NCI-H69 (cell line): Measurements from ENCODE around the gene KCNN3.

ENCODE experiments used
- DNase-seq: peaks from one replicate; lab custom pipeline; 2025; lab: John Stamatoyannopoulos, UW

The KCNN3 gene

GRCh38 chr1:154770897-154771594 is 99.0 kb downstream of the KCNN3 start:
- no peak for DNase-seq

DNA sequence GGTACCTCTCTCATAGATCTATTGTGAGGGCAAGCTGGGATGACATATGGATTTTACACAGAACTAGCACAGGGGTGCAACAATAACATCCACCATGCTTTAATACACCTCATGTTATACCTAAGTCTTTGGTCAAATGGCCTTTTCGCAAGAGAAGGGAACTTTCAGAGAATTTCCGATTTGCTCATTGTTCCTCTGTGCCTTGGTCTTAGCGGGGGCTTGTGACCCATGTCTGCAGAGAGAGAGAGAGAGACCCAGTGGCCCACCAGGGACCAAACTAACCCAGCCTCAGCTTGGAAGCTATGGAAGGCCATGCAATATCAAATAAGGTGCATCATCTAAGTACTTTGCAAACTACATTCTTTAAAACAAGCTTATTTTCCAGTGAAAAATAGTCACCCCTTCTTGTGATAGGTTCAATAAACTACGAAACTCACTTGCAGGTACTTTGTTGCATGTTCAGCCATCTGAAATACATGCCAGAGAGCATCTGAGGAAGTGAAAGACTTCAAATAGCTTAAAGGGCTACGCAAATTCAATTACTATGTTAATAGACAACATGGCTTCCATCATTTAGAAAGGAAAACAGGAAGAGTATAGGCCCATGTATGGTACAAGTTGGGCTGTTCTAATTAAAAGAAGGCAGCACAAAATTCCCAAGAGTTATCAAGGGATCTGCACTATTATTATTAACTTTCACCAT is 100.7 kb downstream of the KCNN3 start:
- no peak for DNase-seq

DNA sequence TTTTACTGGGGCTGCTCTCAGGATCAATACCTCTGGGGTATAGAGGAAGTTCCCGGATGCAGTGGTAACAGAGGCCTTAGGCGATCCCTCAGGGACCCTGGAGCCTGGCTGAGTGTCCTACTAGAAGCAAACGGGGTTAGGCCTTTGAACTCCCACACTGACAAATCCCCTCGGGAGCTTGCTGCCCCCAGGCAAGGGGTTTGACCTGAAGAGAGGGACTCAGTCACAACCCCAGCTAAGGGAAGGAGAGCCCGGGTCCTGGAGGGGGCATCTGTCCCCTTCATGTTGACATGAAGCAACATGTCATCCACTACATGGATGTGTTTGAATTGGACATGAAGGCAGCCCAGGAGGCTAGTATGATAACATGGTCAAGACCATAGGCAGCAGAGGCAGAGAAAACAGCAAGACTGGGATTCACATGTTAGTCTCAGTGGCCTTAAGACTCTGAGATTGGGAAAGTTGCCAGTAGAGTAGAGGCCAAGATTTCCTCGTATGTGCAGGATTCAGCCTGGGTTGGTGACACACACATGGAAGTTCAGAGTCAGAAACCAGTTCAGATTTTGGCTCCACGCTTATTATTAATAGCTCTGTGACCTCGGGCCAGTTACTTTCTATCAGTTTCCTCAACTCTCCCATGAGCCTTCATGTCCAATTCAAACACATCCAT is 101.5 kb downstream of the KCNN3 start:
- peak; percentile 12 for DNase-seq

DNA sequence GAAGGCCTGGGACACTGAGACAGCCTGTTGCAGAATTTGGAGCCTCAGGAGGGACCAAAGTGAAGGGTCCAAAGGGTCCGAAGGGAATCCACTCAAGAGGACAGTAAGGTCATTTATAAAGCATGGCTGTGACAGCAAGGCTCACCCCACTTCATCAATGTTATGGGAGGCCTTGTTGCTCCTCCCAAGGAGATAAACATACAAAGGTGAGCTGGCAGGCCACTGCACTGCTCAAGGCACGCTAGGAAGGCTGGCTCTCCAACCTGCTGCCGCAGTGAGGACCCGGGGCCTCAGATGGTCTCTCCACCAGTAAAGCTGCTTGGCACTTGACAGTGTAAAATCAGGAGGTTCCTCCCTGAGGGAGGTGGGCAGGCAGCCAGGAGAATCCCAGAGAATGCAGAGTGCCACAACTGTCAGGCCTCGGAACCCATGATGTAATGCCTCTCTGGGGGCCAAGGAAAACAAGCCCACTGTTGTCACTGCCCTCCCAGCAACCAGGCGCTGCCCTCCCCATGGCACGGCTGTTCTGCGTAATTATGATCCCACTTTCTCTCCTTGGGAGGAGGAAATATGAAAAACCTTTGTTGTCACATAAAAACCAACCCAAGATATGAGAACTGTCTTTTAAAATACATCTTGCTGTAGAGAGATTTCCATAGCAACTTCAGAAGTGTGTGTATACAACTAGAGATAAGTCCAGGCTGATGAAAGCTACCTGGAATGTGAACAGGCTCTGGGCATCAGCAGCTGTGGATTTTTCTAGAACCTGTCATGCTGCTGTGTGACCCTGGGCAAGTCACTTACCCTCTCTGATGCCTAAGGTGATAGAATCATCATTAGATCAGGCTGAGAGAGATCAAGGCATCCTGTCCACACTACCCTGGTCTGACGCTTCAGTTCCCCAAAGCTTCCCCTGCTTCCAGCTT is 102.5 kb downstream of the KCNN3 start:
- DNase-seq, result peak; percentile 76

DNA sequence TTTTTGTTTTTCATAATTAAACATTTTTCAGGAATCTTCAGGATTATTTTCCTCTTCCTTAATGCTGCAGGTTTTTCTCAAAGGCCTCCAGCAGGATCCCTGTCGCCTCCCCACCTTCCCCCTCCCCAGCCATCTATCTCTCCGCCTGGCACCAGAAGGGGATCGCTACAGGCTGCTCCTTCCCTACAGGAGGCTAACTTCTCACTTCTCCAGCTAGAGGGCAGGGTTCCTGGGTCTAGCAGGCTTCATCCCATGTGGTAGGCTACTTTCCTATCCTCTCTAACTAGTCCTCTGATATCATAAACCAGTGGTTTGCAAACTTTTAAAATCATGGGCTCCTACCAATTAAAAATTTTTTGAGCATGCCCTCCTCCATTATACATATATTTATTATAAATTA is 104.1 kb downstream of the KCNN3 start:
- DNase-seq, result peak; percentile 71

DNA sequence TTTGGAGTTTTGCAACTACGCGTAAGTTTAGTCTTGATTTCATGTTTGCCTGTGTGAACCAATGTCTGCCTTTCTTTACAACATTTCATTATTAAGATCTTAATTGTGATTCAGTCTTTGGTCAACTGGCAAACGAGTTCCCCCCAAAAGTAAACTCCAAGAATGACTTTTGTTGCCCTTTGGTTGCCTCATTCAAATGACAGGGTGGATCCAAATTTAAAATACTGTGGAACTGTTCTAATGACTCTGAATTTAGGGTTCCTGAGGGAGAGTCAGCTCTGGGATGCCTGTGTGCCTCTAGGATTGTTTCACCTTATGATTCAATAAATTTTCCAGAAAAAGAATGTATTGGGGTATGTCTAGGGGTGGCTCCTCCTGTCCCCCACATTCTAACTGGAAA is 105.3 kb downstream of the KCNN3 start:
- no peak for DNase-seq

- DNase-seq, result no peak
Measured at GRCh38 chr1:154764181-154764580, 105.9 kb downstream of the KCNN3 start.

GRCh38 chr1:154760469-154760933 is 109.6 kb downstream of the KCNN3 start:
- peak; percentile 87 for DNase-seq

- DNase-seq, result no peak
Measured at GRCh38 chr1:154759793-154760192, 110.3 kb downstream of the KCNN3 start.

DNA sequence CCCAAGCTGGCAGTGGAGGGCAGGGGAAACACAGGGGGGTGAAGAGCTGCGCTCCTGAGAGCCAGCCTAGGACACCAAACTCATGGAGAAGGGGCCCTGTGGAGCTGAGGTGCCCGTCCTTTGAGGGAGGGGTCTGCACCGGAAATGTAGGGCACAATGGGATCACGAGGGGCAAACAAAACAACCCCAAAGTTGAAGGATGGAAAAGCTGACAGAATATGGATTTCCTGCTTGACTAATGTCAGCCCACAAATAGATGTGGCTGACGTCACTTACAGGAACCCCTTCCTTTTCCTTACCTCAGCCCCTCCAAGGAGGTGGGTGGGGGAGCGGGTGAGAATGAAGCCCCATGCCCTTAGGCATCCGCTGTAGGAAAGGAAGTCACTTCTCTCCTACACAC is 110.9 kb downstream of the KCNN3 start:
- no peak for DNase-seq

DNA sequence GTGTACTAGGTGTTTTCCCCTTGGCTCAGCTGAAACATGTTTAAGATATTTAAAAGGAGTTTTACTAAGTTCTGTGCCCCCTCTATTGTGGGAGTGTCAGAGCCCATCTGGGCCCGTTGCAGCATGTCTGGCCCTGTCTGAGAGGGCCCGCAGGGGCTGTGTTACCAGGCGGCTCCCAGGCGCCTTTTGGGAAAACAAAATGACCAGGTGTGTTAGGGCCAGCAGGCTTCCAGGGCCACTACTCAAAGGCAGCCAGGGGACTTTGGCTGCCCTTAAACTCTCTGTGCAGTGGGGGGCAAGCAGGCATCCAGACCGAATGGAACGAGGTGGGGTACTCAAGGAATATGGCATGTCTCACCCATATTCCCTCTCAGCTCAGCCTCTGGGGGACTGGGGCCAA is 111.7 kb downstream of the KCNN3 start:
- DNase-seq, result no peak

DNA sequence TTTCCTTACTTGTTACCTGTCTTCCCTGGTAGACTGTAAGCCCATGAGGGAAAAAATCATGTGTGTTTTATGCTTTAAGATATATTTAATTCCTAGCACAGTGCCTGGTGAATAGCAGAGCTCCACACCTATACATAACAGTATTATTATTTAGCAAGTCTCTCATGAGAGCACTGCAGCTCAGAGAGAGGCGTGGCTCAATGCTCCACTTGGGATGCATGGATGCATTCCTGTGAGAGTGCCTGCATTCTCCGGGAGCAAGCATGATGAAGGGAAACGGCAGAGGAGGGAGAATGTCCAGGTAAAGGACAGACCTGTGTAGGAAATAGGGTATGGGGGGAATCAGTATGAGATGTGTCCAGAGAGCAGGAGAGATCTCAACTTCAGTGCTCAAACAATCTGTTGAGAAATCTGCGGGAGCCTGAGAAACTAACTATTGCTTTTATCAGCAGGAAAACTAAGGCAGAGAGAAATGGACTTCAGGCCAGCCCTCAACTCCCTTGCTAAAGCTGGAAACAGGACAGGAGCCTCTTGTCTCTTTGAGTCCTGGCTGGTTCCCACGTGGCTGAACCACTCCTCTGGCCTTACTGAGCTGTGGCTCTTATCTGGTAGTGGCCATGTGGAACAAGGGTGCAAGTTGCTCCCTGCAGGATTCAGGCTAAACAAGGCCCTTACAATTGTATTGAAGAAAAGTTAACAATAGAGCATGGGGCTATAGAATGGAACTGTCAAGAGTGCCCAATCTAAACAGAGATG is 113.1 kb downstream of the KCNN3 start:
- DNase-seq, result no peak

DNA sequence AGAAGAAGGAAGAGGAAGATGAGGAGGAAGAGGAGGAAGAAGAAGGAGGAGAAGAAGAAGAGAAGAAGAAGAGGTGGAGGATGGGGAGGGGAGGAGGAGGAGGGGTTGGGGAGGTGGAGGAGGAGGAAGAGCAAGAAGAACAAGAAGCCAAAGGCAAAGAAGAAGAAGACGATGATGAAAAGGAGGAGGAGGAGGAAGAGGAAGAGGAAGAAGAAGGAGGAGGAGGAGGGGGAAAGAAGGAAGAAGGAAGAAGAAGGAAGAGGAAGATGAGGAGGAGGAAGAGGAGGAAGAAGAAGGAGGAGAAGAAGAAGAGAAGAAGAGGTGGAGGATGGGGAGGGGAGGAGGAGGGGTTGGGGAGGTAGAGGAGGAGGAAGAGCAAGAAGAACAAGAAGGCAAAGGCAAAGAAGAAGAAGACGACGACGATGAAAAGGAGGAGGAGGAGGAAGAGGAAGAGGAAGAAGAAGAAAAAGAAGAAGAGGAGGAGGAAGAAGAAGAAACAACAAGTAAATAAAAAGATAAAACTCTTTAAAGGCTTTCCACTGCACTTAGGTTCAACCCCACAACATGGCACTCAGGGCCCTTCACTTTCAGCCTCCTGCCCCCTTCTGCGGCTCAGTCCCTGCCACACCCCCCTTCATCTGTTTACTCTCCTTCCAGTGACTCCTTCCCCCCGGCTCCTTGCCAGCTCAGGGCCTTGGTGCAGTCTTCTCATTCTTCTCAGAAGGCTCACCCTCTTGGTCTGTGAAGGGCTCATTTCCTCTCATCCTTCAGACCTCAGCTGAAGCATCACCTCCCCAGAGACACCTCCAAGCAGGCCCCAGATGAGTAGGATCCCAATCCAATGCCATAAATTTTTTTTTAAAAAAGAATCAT is 114.0 kb downstream of the KCNN3 start:
- DNase-seq, result peak; percentile 13

DNA sequence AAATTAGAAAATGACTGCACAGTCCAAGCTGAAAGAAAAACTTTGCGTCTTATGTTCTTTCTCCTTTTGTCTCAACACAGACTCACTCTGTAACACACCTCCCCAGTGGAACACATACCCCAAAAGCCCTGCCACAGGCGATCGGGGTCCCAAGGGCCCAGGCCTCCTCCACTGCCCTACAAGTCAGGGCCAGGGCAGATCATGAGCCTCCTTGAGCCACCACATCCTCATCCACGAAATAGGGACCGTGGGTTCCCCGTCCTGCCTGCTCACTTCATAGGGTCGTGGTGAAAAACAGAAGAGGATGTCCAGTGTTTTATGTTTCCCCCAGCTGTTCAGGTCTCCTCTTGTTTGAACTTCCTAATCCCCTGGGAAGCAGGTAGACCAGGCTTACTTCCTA is 116.7 kb downstream of the KCNN3 start:
- peak; percentile 9 for DNase-seq

DNA sequence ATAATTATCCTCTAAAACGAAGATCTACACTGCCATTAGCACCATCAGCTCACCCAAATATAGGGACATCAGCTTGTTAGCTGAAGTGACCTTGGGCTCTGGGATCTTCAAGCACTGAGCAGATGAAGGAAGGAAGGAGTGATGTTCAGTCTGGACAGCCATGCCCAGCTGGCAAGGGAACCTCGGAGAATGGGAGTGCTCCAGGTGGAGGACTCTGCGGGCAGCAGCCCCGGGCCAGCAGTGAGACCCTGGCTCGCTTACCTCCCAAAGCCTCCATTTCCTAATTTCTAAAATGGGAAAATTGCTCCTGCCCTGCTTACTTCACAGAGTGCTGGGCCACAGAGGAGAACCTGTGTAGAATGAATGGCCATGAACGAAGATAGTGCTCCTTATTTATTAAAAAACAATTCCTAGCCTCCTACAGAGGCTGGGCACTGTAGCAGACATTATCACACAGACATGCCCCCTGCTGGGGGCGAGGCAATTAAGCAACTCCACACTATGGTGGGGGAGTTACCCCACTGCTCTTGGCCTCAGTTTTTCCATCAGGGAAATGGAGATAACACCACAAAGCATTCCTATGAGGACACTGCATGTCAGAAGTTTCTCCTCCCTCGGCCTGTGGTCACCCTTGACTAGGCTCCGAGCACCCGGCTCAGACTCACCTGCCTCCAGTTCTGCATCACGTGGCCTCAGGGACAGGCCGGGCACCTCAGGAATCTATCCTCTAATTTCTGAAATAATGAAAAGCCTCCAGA is 117.6 kb downstream of the KCNN3 start:
- DNase-seq, result peak; percentile 17

DNA sequence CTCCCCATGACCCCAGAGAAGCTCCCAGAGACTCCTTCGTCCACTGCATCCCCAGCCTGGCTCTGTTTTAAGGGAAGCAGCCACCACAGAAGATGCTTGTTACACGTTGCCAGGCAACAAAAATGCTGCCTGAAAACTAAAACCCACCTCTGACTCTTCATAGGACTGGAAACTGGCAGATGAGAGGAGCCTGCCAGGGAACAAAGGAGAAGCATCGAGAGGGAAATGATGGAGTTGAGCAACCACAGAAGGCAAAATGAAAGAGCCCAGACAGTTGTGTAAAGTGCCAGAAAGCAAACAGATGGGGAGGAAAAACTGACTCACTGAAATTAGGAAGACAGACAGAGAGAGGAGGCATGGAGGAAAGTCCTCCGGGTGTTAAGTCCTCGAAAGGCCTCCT is 118.4 kb downstream of the KCNN3 start:
- DNase-seq, result no peak

- peak; percentile 81 for DNase-seq
Measured at GRCh38 chr1:154750681-154751665, 119.1 kb downstream of the KCNN3 start.

- DNase-seq, result peak; percentile 44
Measured at GRCh38 chr1:154749078-154749760, 120.9 kb downstream of the KCNN3 start.
